SK-N-SH (cell line): ENCODE data around the gene AGT. TPM values are rescaled to one million over a fixed set of nuclear protein-coding genes. Genes with fewer than 3 reads are reported as not detected.
A peak's percentile ranks its signal among the peaks of the same experiment; 100 is the strongest.

Experiments
- CTCF ChIA-PET: fragments of 300-600, 350-600 bp; formaldehyde crosslinking; extraction: SDS; loops from one replicate; lab custom pipeline; 2021; lab: Yijun Ruan, JAX
- POLR2A ChIA-PET: fragments of 350-600 bp; sonication (Branson Sonifier 250); formaldehyde crosslinking; extraction: SDS; loops from one replicate; lab custom pipeline; 2020; ENCODE audit warnings: antibody characterized with exemption, inconsistent platforms; lab: Yijun Ruan, JAX
- DNase-seq: peaks from one replicate; pipeline ENCODE4 v3.0.0; 2012
- H2AFZ ChIP-seq: fragments of 200-600 bp; sonication (generic); 2 replicates; pipeline ENCODE4 v1.8.1; 2016; ENCODE audit warnings: antibody characterized with exemption, mild to moderate bottlenecking, low read depth
- H3F3A ChIP-seq: fragments of 200-600 bp; sonication (generic); replicated peaks from 2 replicates; pipeline ENCODE3; 2016; ENCODE audit warnings: antibody characterized with exemption, mild to moderate bottlenecking; ENCODE audit not compliant: insufficient read depth
- H3K27ac ChIP-seq, 2 experiments: fragments of 200-500 bp in 1 of 2; fragments of 200-600 bp in 1 of 2; sonication (Bioruptor generic) in 1 of 2; sonication (generic), shearing (Covaris generic) in 1 of 2; 2 replicates each; pipeline versions ENCODE4 v1.5.1 to v1.6.1; 2014 to 2016; ENCODE audit warnings: low read depth in 2 of 2, inconsistent platforms in 1 of 2, low read length in 1 of 2, mild to moderate bottlenecking in 1 of 2, mixed read lengths in 1 of 2
- H3K27me3 ChIP-seq: fragments of 200-600 bp; sonication (generic), shearing (Covaris generic); 2 replicates; pipeline ENCODE4 v1.6.1; 2016; ENCODE audit warnings: mixed run types; ENCODE audit not compliant: insufficient read depth
- H3K36me3 ChIP-seq, 2 experiments: fragments of 200-500 bp in 1 of 2; fragments of 200-600 bp in 1 of 2; sonication (Bioruptor generic) in 1 of 2; sonication (generic) in 1 of 2; replicated peaks in 1 of 2; 2 replicates each; pipeline versions ENCODE3 to v1.5.1; 2014 to 2016; ENCODE audit warnings: low read length in 1 of 2, mild to moderate bottlenecking in 1 of 2; ENCODE audit not compliant: insufficient read depth in 2 of 2, control insufficient read depth in 1 of 2
- H3K4me1 ChIP-seq, 2 experiments: fragments of 200-500 bp in 1 of 2; fragments of 200-600 bp in 1 of 2; sonication (Bioruptor generic) in 1 of 2; sonication (generic), shearing (Covaris generic) in 1 of 2; 2 replicates each; pipeline versions ENCODE4 v1.5.1 to v1.6.1; 2014 to 2016; ENCODE audit warnings: low read depth in 1 of 2, low read length in 1 of 2, mixed run types in 1 of 2; ENCODE audit not compliant: insufficient read depth in 2 of 2, control insufficient read depth in 1 of 2
- H3K4me2 ChIP-seq: fragments of 200-600 bp; sonication (generic), shearing (Covaris generic); 2 replicates; pipeline ENCODE4 v1.6.1; 2017; ENCODE audit warnings: mixed run types
- H3K4me3 ChIP-seq, 2 experiments: fragments of 200-500 bp in 1 of 2; fragments of 200-600 bp in 1 of 2; sonication (Bioruptor generic) in 1 of 2; sonication (generic), shearing (Covaris generic) in 1 of 2; 2 replicates each; pipeline versions ENCODE4 v1.5.1 to v1.8.1; 2014 to 2016; ENCODE audit warnings: low read depth in 2 of 2, inconsistent platforms in 1 of 2, low read length in 1 of 2, mild to moderate bottlenecking in 1 of 2, mixed read lengths in 1 of 2, moderate library complexity in 1 of 2
- H3K79me2 ChIP-seq: fragments of 200-600 bp; sonication (generic); 2 replicates; pipeline ENCODE4 v1.8.1; 2017; ENCODE audit warnings: mild to moderate bottlenecking; ENCODE audit not compliant: insufficient read depth
- H3K9ac ChIP-seq: fragments of 200-600 bp; sonication (generic); 2 replicates; pipeline ENCODE4 v1.6.1; 2017; ENCODE audit warnings: mixed run types
- H3K9me2 ChIP-seq: fragments of 200-600 bp; sonication (generic); 2 replicates; pipeline ENCODE4 v1.6.1; 2017; ENCODE audit warnings: mixed run types
- H3K9me3 ChIP-seq: fragments of 200-600 bp; sonication (generic); 2 replicates; pipeline ENCODE4 v1.6.1; 2017; ENCODE audit warnings: mixed run types, mild to moderate bottlenecking, moderate library complexity
- H4K20me1 ChIP-seq: fragments of 200-600 bp; sonication (generic); 2 replicates; pipeline ENCODE4 v1.6.1; 2017; ENCODE audit warnings: mild to moderate bottlenecking, mixed run types; ENCODE audit not compliant: insufficient read depth
- FOSL2 ChIP-seq: IDR thresholded peaks from 2 replicates; pipeline ENCODE4 v1.4.0; 2012; ENCODE audit warnings: low read depth, mild to moderate bottlenecking, moderate library complexity, borderline replicate concordance
- JUND ChIP-seq: IDR thresholded peaks from 2 replicates; pipeline ENCODE4 v1.4.0; 2012
- PBX3 ChIP-seq: IDR thresholded peaks from 2 replicates; pipeline ENCODE4; 2012
- TCF12 ChIP-seq: IDR thresholded peaks from 2 replicates; pipeline ENCODE4 v1.4.0; 2012
- WGBS: methylation state at CpG from one replicate; pipeline ENCODE4 v1.1.6; 2017; ENCODE audit warnings: low lambda C conversion rate; 5-methylcytosine and 5-hydroxymethylcytosine counted together
- polyA plus RNA-seq, 3 experiments: library from polyadenylated mRNA; depleted of rRNA; stranded (reverse); fragments of >200 nt; gene quantifications; 2 replicates each; pipeline ENCODE4 v1.2.3, GENCODE V29; 2012
- TF ChIP-seq, protein P1 (sequence below): fragments of 150-350 bp; IDR thresholded peaks from 2 replicates; pipeline ENCODE4 v1.6.1; 2017; ENCODE audit warnings: antibody characterized with exemption, low read length, low read depth, borderline replicate concordance

The AGT gene
- polyA plus RNA-seq, 1 of the 3 experiments (the other 2 are of a cell fraction) = 0.39 TPM

- H3K9ac ChIP-seq = no peak overlapping the region
- ChIA-PET POLR2A (no interaction called here), CTCF (interaction anchor here (1.1 to 1.2 kb wide), 2 partner anchors 42 to 68 kb away, joined by 3 to 8 read pairs; partner anchors contain the start of gene COG2)
- H3K36me3 ChIP-seq = peaks cover 42 to 91% of the 10 kb centered on the region in 2 experiments
- no peaks in the 10 kb centered on the region for H3K9me2 ChIP-seq
- no peak overlapping the region for H3K4me2 ChIP-seq
- H3K9me3 ChIP-seq = no peaks in the 10 kb centered on the region
- 100% methylated on average over 1 of the region's 2 CpGs for WGBS
- H3K79me2 ChIP-seq = no peaks in the 10 kb centered on the region
- peaks cover 4% of the 10 kb centered on the region; the same call in 1 of the 2 replicates for H4K20me1 ChIP-seq
- no peak for DNase-seq
- H3K27ac ChIP-seq = no peak overlapping the region
- H3K27me3 ChIP-seq = no peaks in the 10 kb centered on the region
- peaks cover 10% of the 10 kb centered on the region for H3F3A ChIP-seq
- no peak overlapping the region for H2AFZ ChIP-seq
- TF ChIP-seq PBX3 = no peak
- no peak overlapping the region for H3K4me3 ChIP-seq
- peaks cover 17 to 27% of the 10 kb centered on the region in 2 experiments for H3K4me1 ChIP-seq
Observed at GRCh38 chr1:230684146-230684545, 29.8 kb downstream of the AGT start.

DNA sequence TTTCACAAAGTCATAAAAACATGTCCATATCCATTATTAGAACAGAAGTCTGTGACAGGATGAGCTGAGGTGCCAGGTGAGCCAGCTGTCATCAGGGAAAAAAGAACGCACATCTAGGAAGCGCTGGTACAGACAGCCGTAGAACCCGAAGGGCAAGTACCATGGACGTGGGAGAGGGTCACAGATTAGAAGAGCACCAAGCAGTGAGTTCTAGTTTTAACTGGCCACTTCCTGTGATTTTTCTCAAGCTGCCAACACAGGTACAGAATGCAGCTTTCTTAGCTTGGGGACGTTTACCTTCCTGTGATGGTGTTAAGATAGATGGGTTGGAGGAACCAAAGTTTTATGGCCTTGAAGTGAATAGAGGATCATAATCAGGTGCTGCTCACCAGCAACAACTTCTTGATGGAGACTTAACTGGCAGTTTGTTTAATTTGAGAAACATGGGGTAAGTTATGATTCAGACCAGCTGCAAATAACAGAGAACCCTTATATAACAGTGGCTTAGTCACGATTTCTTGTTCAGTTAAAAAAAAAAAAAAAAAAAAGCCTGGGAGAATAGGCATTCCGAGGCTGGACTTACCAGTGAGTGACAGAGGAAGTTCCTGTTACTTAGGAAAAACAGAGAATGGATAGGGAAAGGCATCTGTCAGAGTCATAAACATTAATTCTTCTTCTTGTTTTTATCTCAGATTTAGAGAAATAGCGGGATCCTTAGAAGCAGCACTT lies 30.9 kb downstream of the AGT start:
- DNase-seq = no peak
- Histone ChIP-seq H2AFZ (no peak overlapping the region), H3K4me3 (no peak overlapping the region), H3K9me3 (no peaks in the 10 kb centered on the region), H3K27ac (peak overlapping the region; percentile 48 to 77; a peak in 3 of 4 replicates), H3F3A (peaks cover 10% of the 10 kb centered on the region), H3K36me3 (peaks cover 46 to 91% of the 10 kb centered on the region in 2 experiments), H3K27me3 (no peaks in the 10 kb centered on the region), H4K20me1 (peaks cover 4% of the 10 kb centered on the region; the same call in 1 of the 2 replicates), H3K4me2 (no peak overlapping the region), H3K79me2 (no peaks in the 10 kb centered on the region), H3K9ac (no peak overlapping the region), H3K9me2 (no peaks in the 10 kb centered on the region), H3K4me1 (peaks cover 17 to 27% of the 10 kb centered on the region in 2 experiments)
- ChIA-PET CTCF (interaction anchor here (0.6 to 1.7 kb wide), 4 partner anchors 14 to 114 kb away, joined by 3 to 5 read pairs (median 3); no protein-coding TSS in a partner anchor), POLR2A (no interaction called here)
- TF ChIP-seq TCF12 (peak; percentile 37; the same call in 1 of the 2 replicates), FOSL2 (peak; percentile 27; the same call in 1 of the 2 replicates), PBX3 (no peak; the same call in 1 of the 2 replicates)
- WGBS = 81% methylated on average over 9 of the region's 9 CpGs

GRCh38 chr1:230682274-230682673 lies 31.6 kb downstream of the AGT start:
- Histone ChIP-seq H2AFZ (no peak overlapping the region), H3K36me3 (peaks cover 54 to 91% of the 10 kb centered on the region in 2 experiments), H3K9ac (no peak overlapping the region; the same call in 1 of the 2 replicates), H3K9me2 (no peaks in the 10 kb centered on the region), H3K79me2 (no peaks in the 10 kb centered on the region), H3F3A (peaks cover 10% of the 10 kb centered on the region), H3K4me1 (peaks cover 17 to 27% of the 10 kb centered on the region in 2 experiments), H3K9me3 (no peaks in the 10 kb centered on the region), H3K4me3 (no peak overlapping the region), H3K27me3 (no peaks in the 10 kb centered on the region), H3K27ac (peak overlapping the region; percentile 48 to 77; a peak in 3 of 4 replicates), H4K20me1 (peaks cover 4% of the 10 kb centered on the region; the same call in 1 of the 2 replicates), H3K4me2 (no peak overlapping the region)
- CTCF ChIA-PET = interaction anchor here (0.6 to 1.7 kb wide), 3 partner anchors 14 to 115 kb away, joined by 3 to 5 read pairs (median 3); no protein-coding TSS in a partner anchor
- no peak for DNase-seq
- POLR2A ChIA-PET = no interaction called here
- TF ChIP-seq, protein P1, sequence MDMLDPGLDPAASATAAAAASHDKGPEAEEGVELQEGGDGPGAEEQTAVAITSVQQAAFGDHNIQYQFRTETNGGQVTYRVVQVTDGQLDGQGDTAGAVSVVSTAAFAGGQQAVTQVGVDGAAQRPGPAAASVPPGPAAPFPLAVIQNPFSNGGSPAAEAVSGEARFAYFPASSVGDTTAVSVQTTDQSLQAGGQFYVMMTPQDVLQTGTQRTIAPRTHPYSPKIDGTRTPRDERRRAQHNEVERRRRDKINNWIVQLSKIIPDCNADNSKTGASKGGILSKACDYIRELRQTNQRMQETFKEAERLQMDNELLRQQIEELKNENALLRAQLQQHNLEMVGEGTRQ = no peak
- no peak for TF ChIP-seq JUND
- TF ChIP-seq TCF12 = no peak
- 27% methylated on average over 3 of the region's 3 CpGs for WGBS
